A673 (cell line): ENCODE results near the gene AP1S3. TPM values are rescaled to one million over a fixed set of nuclear protein-coding genes. Genes with fewer than 3 reads are reported as not detected.

Source experiments
- BruUV-seq: library from RNA; stranded (reverse); fragments of 400-500 nt; replicated peaks from 2 replicates; lab custom pipeline; 2021; lab: Mats Ljungman, UMichigan
- CTCF ChIA-PET: fragments of 300-600 bp; sonication (Branson Sonifier 250); formaldehyde crosslinking; loops from one replicate; lab custom pipeline; 2022; ENCODE audit warnings: antibody characterized with exemption; lab: Charles Lee
- POLR2A ChIA-PET: fragments of 300-600 bp; sonication (Branson Sonifier 250); formaldehyde crosslinking; loops from one replicate; lab custom pipeline; 2022; ENCODE audit warnings: antibody characterized with exemption; ENCODE audit not compliant: low non-redundant PET; lab: Charles Lee
- DNase-seq: peaks from one replicate; pipeline ENCODE4 v3.0.0-alpha.2; 2015; ENCODE audit warnings: low spot score
- H3K27ac ChIP-seq: fragments of 200-600 bp; sonication (generic); 2 replicates; pipeline ENCODE4 v1.5.1; 2016; ENCODE audit warnings: mixed run types, low read depth, mild to moderate bottlenecking, mixed read lengths, antibody characterized with exemption, low read length; ENCODE audit not compliant: poor library complexity, severe bottlenecking
- H3K27me3 ChIP-seq: fragments of 200-600 bp; sonication (generic); replicated peaks from 2 replicates; pipeline ENCODE4 v1.6.1; 2017; ENCODE audit warnings: mixed run types, low read depth, mild to moderate bottlenecking, mixed read lengths, antibody characterized with exemption, low read length; ENCODE audit not compliant: insufficient read depth, poor library complexity
- H3K36me3 ChIP-seq: fragments of 200-600 bp; sonication (generic); 2 replicates; pipeline ENCODE4 v1.6.1; 2016; ENCODE audit warnings: mixed run types, mild to moderate bottlenecking, mixed read lengths, antibody characterized with exemption, low read length; ENCODE audit not compliant: insufficient read depth, poor library complexity, severe bottlenecking
- H3K4me1 ChIP-seq: fragments of 200-600 bp; sonication (generic); 2 replicates; pipeline ENCODE4 v1.6.1; 2017; ENCODE audit warnings: mixed run types, mild to moderate bottlenecking, mixed read lengths, antibody characterized with exemption, low read length; ENCODE audit not compliant: insufficient read depth, poor library complexity, severe bottlenecking
- H3K4me3 ChIP-seq: fragments of 200-600 bp; sonication (generic); 2 replicates; pipeline ENCODE4 v1.5.1; 2016; ENCODE audit warnings: low read depth, mixed run types, mild to moderate bottlenecking, mixed read lengths, low read length; ENCODE audit not compliant: poor library complexity, severe bottlenecking
- H3K9me3 ChIP-seq: fragments of 200-600 bp; sonication (generic); 2 replicates; pipeline ENCODE4 v1.6.1; 2016; ENCODE audit warnings: mixed run types, low read depth, mild to moderate bottlenecking, mixed read lengths, antibody characterized with exemption, low read length; ENCODE audit not compliant: poor library complexity, severe bottlenecking
- EZH2 ChIP-seq: fragments of 200-600 bp; sonication (generic); IDR thresholded peaks from 2 replicates; pipeline ENCODE4 v1.6.1; 2017; ENCODE audit warnings: borderline replicate concordance, low read depth, mild to moderate bottlenecking, mixed read lengths, antibody characterized with exemption, low read length; ENCODE audit not compliant: poor library complexity, severe bottlenecking
- intact Hi-C: fragments of 100-400 bp; cut with micrococcal nuclease; formaldehyde crosslinking; loops from one replicate; pipeline ENCODE4 v1.10.0; 2022; ENCODE audit not compliant: unreplicated experiment
- total RNA-seq: library from RNA; stranded (reverse); gene quantifications from 2 replicates; pipeline ENCODE4 v1.2.3, GENCODE V29; 2021
- TF ChIP-seq, protein P1 (sequence below): fragments of 300-800, 200-600 bp; sonication (generic); conservative IDR thresholded peaks from 2 replicates; pipeline ENCODE4 v1.5.1; 2017; ENCODE audit warnings: low read depth, mild to moderate bottlenecking, antibody characterized with exemption, low read length, moderate library complexity, mixed read lengths

AP1S3 gene
- total RNA-seq, 1 experiment from 2014 or later = 23.0 TPM

DNA sequence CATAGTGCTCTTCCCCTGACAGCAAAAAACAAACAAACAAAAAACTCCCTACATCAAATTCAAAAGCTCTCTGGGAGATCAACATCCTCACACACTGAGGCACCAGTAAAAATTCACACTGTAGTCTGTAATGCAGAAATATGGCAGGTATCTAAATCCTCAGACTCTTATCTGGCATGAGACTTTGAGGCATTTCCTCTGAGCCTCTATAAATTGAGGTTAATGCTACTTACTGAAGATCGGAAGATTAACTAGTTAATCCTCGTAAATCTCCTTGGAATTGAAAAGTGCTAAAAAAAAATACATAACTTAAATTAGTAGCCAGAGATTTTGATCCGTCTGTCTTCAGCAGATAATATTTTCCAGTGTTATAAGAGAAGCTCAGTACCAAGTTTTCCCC is 65.0 kb downstream of the AP1S3 start:
- no peaks in the 10 kb centered on the region for H3K36me3 ChIP-seq
- no peaks in the 10 kb centered on the region for H3K9me3 ChIP-seq
- ChIA-PET CTCF (no interaction called here), POLR2A (no interaction called here)
- intact Hi-C loops = no loop called here
- H3K27ac ChIP-seq = peak overlapping the region; percentile 60
- BruUV-seq = no TSS peak
- H3K27me3 ChIP-seq = no peaks in the 10 kb centered on the region
- H3K4me3 ChIP-seq = no peak overlapping the region
- peak; percentile 81 for DNase-seq
- TF ChIP-seq, protein P1, sequence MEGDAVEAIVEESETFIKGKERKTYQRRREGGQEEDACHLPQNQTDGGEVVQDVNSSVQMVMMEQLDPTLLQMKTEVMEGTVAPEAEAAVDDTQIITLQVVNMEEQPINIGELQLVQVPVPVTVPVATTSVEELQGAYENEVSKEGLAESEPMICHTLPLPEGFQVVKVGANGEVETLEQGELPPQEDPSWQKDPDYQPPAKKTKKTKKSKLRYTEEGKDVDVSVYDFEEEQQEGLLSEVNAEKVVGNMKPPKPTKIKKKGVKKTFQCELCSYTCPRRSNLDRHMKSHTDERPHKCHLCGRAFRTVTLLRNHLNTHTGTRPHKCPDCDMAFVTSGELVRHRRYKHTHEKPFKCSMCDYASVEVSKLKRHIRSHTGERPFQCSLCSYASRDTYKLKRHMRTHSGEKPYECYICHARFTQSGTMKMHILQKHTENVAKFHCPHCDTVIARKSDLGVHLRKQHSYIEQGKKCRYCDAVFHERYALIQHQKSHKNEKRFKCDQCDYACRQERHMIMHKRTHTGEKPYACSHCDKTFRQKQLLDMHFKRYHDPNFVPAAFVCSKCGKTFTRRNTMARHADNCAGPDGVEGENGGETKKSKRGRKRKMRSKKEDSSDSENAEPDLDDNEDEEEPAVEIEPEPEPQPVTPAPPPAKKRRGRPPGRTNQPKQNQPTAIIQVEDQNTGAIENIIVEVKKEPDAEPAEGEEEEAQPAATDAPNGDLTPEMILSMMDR = no peak
- no peak for TF ChIP-seq EZH2
- peaks cover 39% of the 10 kb centered on the region for H3K4me1 ChIP-seq

DNA sequence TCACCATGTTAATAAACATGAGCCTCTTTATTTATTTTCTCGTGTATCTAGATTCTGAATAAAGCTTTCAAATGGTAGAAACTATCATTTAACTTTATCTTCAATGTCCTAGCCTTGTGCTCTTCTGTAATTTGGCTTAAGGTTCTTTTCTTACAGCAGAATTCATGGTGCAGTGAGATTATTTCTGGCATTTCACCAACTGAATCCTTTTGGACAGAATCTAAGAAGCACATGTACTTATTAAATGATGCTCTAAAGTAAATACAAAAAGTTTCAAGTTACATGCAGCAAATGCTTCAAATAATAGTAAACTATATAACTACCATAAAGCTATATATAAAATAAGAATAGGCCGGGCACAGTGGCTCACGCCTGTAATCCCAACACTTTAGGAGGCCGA is 65.9 kb downstream of the AP1S3 start:
- Histone ChIP-seq H3K36me3 (no peaks in the 10 kb centered on the region), H3K4me1 (peaks cover 39% of the 10 kb centered on the region), H3K4me3 (no peak overlapping the region), H3K9me3 (no peaks in the 10 kb centered on the region), H3K27ac (peak overlapping the region; percentile 16), H3K27me3 (no peaks in the 10 kb centered on the region)
- ChIA-PET CTCF (no interaction called here), POLR2A (no interaction called here)
- DNase-seq = no peak
- TF ChIP-seq, protein P1 = no peak
- no peak for TF ChIP-seq EZH2
- BruUV-seq = no TSS peak
- intact Hi-C loops = no loop called here

DNA sequence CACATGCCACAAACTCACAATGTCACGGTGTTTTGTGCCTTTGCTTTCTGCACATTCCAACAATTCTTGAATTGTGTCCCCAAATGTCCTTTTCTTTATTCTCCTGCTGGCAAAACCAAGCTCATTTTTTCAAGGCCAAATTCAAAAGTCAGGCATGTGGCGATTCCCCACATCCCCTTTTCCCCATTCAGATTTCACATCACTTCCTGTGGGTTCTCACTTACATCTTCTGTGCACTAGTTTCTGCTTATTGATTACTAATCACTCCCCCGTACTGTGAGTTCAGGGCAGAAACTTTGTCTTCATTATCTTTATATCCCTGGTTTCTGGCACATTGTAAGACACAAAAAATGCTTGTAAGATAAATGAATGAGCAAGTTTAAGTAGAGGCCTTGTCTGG is 69.2 kb downstream of the AP1S3 start:
- intact Hi-C loops = no loop called here
- H3K9me3 ChIP-seq = no peaks in the 10 kb centered on the region
- no peaks in the 10 kb centered on the region for H3K36me3 ChIP-seq
- CTCF ChIA-PET = no interaction called here
- peaks cover 46% of the 10 kb centered on the region for H3K4me1 ChIP-seq
- POLR2A ChIA-PET = no interaction called here
- TF ChIP-seq, protein P1 = no peak
- no peak for TF ChIP-seq EZH2
- BruUV-seq = no TSS peak
- H3K27me3 ChIP-seq = no peaks in the 10 kb centered on the region
- H3K27ac ChIP-seq = no peak overlapping the region
- H3K4me3 ChIP-seq = no peak overlapping the region
- no peak for DNase-seq
